Neural cell (in vitro differentiated cells): Measurements from ENCODE around the gene OXSM.

ENCODE experiments used
- EP300 ChIP-seq: fragments of 450-650 bp; conservative IDR thresholded peaks from 2 replicates; pipeline ENCODE4 v1.6.1; 2014; ENCODE audit warnings: antibody characterized with exemption, mild to moderate bottlenecking, moderate library complexity; ENCODE audit not compliant: poor library complexity, severe bottlenecking
- EZH2 ChIP-seq: fragments of 200-600, 300-800 bp; shearing (Covaris generic), sonication (generic); IDR thresholded peaks from 2 replicates; pipeline ENCODE4 v1.6.1; 2014; ENCODE audit warnings: antibody characterized with exemption, low read length, borderline replicate concordance, mild to moderate bottlenecking; ENCODE audit not compliant: insufficient read depth, poor library complexity, severe bottlenecking
- POLR2AphosphoS5 ChIP-seq: IDR thresholded peaks from 2 replicates; pipeline ENCODE4 v1.6.1; 2012
- RAD21 ChIP-seq: fragments of 450-650 bp; conservative IDR thresholded peaks from 2 replicates; pipeline ENCODE4 v1.6.1; 2014; ENCODE audit warnings: antibody characterized with exemption, mild to moderate bottlenecking, moderate library complexity
- REST ChIP-seq: IDR thresholded peaks from 2 replicates; pipeline ENCODE4 v1.6.1; 2012; ENCODE audit warnings: borderline replicate concordance
- SMC3 ChIP-seq: fragments of 450-650 bp; conservative IDR thresholded peaks from 2 replicates; pipeline ENCODE4 v1.6.1; 2014; ENCODE audit warnings: antibody characterized with exemption, mild to moderate bottlenecking, moderate library complexity; ENCODE audit not compliant: poor library complexity
- TAF1 ChIP-seq: IDR thresholded peaks from 2 replicates; pipeline ENCODE4 v1.6.1; 2012; ENCODE audit warnings: low read depth
- TF ChIP-seq, protein P1 (sequence below): fragments of 450-650 bp; IDR thresholded peaks from 2 replicates; pipeline ENCODE4 v1.5.1; 2014; ENCODE audit warnings: antibody characterized with exemption, mild to moderate bottlenecking, moderate library complexity; ENCODE audit not compliant: poor library complexity, severe bottlenecking

GRCh38 chr3:25787689-25788088 lies 2.2 kb upstream of the OXSM start:
- TF ChIP-seq, protein P1, sequence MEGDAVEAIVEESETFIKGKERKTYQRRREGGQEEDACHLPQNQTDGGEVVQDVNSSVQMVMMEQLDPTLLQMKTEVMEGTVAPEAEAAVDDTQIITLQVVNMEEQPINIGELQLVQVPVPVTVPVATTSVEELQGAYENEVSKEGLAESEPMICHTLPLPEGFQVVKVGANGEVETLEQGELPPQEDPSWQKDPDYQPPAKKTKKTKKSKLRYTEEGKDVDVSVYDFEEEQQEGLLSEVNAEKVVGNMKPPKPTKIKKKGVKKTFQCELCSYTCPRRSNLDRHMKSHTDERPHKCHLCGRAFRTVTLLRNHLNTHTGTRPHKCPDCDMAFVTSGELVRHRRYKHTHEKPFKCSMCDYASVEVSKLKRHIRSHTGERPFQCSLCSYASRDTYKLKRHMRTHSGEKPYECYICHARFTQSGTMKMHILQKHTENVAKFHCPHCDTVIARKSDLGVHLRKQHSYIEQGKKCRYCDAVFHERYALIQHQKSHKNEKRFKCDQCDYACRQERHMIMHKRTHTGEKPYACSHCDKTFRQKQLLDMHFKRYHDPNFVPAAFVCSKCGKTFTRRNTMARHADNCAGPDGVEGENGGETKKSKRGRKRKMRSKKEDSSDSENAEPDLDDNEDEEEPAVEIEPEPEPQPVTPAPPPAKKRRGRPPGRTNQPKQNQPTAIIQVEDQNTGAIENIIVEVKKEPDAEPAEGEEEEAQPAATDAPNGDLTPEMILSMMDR: no peak
- TF ChIP-seq RAD21 (no peak), EP300 (no peak), EZH2 (no peak), REST (no peak), TAF1 (no peak), SMC3 (no peak), POLR2AphosphoS5 (no peak)
